Smooth muscle cell (in vitro differentiated cells): ENCODE results near the gene LILRB1. TPM values are rescaled to one million over a fixed set of nuclear protein-coding genes. Genes with fewer than 3 reads are reported as not detected.

Source experiments
- DNase-seq: peaks from one replicate; lab custom pipeline; 2025; ENCODE audit not compliant: unreplicated experiment; lab: John Stamatoyannopoulos, UW
- H2AFZ ChIP-seq: fragments of 200-600 bp; sonication (generic); 2 replicates; pipeline ENCODE4 v1.6.0; 2016; ENCODE audit warnings: antibody characterized with exemption, low read depth, mild to moderate bottlenecking
- H3F3A ChIP-seq: fragments of 200-600 bp; sonication (generic); 2 replicates; pipeline ENCODE4 v1.6.0; 2017; ENCODE audit warnings: antibody characterized with exemption, low read depth
- H3K27ac ChIP-seq: fragments of 200-600 bp; sonication (generic); 2 replicates; pipeline ENCODE4 v1.5.1; 2016; ENCODE audit warnings: low read depth, mild to moderate bottlenecking
- H3K27me3 ChIP-seq: fragments of 200-600 bp; sonication (generic); 2 replicates; pipeline ENCODE4 v1.6.1; 2016; ENCODE audit warnings: low read depth, mild to moderate bottlenecking
- H3K36me3 ChIP-seq: fragments of 200-600 bp; sonication (generic); 2 replicates; pipeline ENCODE4 v1.5.1; 2016; ENCODE audit warnings: low read depth
- H3K4me1 ChIP-seq: fragments of 200-600 bp; sonication (generic); 2 replicates; pipeline ENCODE4 v1.5.1; 2016; ENCODE audit warnings: low read depth
- H3K4me2 ChIP-seq: fragments of 200-600 bp; sonication (generic); 2 replicates; pipeline ENCODE4 v1.6.0; 2016; ENCODE audit warnings: mild to moderate bottlenecking
- H3K4me3 ChIP-seq: fragments of 200-600 bp; sonication (generic); 2 replicates; pipeline ENCODE4 v1.5.1; 2016; ENCODE audit warnings: mild to moderate bottlenecking
- H3K79me2 ChIP-seq: fragments of 200-600 bp; sonication (generic); 2 replicates; pipeline ENCODE4 v1.6.0; 2016; ENCODE audit warnings: low read depth, mild to moderate bottlenecking
- H3K9ac ChIP-seq: fragments of 200-600 bp; sonication (generic); 2 replicates; pipeline ENCODE4 v1.6.0; 2016; ENCODE audit warnings: low read depth
- H3K9me3 ChIP-seq: fragments of 200-600 bp; sonication (generic); replicated peaks from 2 replicates; pipeline ENCODE4 v1.5.1; 2016; ENCODE audit warnings: low read depth
- H4K20me1 ChIP-seq: fragments of 200-600 bp; sonication (generic); 2 replicates; pipeline ENCODE4 v1.6.0; 2016; ENCODE audit warnings: low read depth
- WGBS: methylation state at CpG from one replicate; pipeline ENCODE4 v1.1.7; 2016; ENCODE audit warnings: low lambda C conversion rate; 5-methylcytosine and 5-hydroxymethylcytosine counted together
- polyA plus RNA-seq: library from polyadenylated mRNA; unstranded; fragments of >200 nt; fragmentation: Nextera tagmentation; extraction: Ambion mirVana; gene quantifications from 2 replicates; pipeline ENCODE4 v1.2.1, GENCODE V29; 2016
- total RNA-seq: library from RNA; depleted of rRNA; stranded (reverse); fragments of >200 nt; gene quantifications from 2 replicates; pipeline ENCODE4 v1.2.3, GENCODE V29; 2014
- TF ChIP-seq, protein P1 (sequence below): fragments of 200-600 bp; sonication (generic); IDR thresholded peaks from 2 replicates; pipeline ENCODE4 v1.5.1; 2017; ENCODE audit warnings: borderline replicate concordance, mild to moderate bottlenecking, antibody characterized with exemption; ENCODE audit not compliant: insufficient read depth, poor library complexity, severe bottlenecking

The LILRB1 gene
- total and polyA plus RNA-seq, 2 experiments from 2014 or later: not detected

DNA sequence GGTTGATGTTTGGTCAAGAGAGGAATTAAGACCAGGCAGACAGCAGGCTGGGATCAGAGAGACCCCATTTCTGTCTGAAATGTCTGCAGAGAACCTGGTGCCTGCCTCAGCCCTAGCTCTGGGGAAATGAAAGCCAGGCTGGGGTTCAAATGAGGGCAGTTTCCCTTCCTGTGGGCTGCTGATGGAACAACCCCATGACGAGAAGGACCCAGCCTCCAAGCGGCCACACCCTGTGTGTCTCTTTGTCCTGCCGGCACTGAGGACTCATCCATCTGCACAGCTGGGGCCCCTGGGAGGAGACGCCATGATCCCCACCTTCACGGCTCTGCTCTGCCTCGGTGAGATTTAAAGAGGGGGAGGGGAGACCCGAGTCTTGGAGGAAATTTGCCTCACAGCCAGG lies 32.4 kb downstream of the LILRB1 start, which contains the start of gene LILRB4:
LILRB4 (plus strand) TSS at position 256 of the 400 bp plus-strand sequence; CDS start at position 305, 49 bp downstream.
- H3K4me2 ChIP-seq: no peak within 1 kb of the TSS

DNA sequence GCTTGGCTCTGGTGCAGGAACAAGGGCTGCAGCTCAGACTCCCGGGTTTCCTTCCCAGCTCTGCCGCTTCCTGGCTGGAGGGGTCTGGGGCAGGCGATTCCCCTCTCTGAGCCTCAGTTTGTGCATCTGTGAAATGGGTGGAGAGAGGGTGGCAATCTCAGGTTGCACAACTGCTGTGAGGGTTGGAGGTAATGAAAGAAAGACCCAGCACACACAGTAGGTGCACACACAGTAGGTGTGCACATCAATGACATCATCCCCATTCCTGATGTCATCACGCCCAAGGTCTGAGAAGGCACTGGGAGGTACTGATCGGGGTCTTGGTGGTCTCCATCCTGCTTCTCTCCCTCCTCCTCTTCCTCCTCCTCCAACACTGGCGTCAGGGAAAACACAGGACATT lies 35.2 kb downstream of the LILRB1 start:
- TF ChIP-seq, protein P1, sequence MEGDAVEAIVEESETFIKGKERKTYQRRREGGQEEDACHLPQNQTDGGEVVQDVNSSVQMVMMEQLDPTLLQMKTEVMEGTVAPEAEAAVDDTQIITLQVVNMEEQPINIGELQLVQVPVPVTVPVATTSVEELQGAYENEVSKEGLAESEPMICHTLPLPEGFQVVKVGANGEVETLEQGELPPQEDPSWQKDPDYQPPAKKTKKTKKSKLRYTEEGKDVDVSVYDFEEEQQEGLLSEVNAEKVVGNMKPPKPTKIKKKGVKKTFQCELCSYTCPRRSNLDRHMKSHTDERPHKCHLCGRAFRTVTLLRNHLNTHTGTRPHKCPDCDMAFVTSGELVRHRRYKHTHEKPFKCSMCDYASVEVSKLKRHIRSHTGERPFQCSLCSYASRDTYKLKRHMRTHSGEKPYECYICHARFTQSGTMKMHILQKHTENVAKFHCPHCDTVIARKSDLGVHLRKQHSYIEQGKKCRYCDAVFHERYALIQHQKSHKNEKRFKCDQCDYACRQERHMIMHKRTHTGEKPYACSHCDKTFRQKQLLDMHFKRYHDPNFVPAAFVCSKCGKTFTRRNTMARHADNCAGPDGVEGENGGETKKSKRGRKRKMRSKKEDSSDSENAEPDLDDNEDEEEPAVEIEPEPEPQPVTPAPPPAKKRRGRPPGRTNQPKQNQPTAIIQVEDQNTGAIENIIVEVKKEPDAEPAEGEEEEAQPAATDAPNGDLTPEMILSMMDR: no peak
- Histone ChIP-seq H3K79me2 (no peaks in the 10 kb centered on the region), H3K27ac (no peak overlapping the region), H3K4me3 (no peak overlapping the region), H3K9ac (no peak overlapping the region), H3K9me3 (no peaks in the 10 kb centered on the region), H3K4me1 (no peaks in the 10 kb centered on the region), H3K36me3 (no peaks in the 10 kb centered on the region), H3F3A (no peaks in the 10 kb centered on the region), H3K27me3 (no peaks in the 10 kb centered on the region), H2AFZ (no peak overlapping the region), H3K4me2 (no peak overlapping the region), H4K20me1 (no peaks in the 10 kb centered on the region)
- no peak for DNase-seq
- 84% methylated on average over 6 of the region's 6 CpGs for WGBS

More for the DNA sequence above, 32.4 kb downstream of the LILRB1 start, which contains the start of gene LILRB4:
- WGBS: 79% methylated on average over 6 of the region's 7 CpGs
- DNase-seq: no peak
- H3K9me3 ChIP-seq: peaks cover 2% of the 10 kb centered on the region
- no peaks in the 10 kb centered on the region for H3K79me2 ChIP-seq
- no peak within 1 kb of the TSS for H3K9ac ChIP-seq
- H3K27me3 ChIP-seq: no peaks in the 10 kb centered on the region
- no peaks in the 10 kb centered on the region for H3F3A ChIP-seq
- no peaks in the 10 kb centered on the region for H4K20me1 ChIP-seq
- H3K4me3 ChIP-seq: no peak within 1 kb of the TSS
- H3K36me3 ChIP-seq: no peaks in the 10 kb centered on the region
- H2AFZ ChIP-seq: no peak within 1 kb of the TSS
- H3K27ac ChIP-seq: no peak within 1 kb of the TSS
- TF ChIP-seq, protein P1: no peak
- H3K4me1 ChIP-seq: no peaks in the 10 kb centered on the region

DNA sequence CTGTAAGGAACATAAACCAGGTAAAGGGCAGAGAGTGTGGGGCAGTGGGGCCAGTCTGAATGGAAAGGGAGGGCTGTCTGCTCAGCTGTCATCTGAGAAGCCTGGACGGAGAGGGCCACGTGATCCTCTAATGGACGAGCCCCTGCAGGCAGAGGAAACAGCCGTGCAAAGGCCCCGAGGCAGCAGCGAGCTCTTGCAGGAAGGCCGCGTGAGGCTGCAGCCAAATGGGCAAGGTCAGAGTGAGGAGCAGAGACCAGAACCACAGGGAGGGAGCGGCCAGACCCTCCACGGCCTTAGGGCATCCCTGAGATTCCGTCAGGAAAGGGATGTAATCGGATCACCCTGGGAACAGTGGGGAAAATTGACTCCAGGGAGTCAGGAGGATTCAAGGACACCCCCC lies 36.9 kb downstream of the LILRB1 start:
- TF ChIP-seq, protein P1: no peak
- H3K27ac ChIP-seq: no peak overlapping the region

DNA sequence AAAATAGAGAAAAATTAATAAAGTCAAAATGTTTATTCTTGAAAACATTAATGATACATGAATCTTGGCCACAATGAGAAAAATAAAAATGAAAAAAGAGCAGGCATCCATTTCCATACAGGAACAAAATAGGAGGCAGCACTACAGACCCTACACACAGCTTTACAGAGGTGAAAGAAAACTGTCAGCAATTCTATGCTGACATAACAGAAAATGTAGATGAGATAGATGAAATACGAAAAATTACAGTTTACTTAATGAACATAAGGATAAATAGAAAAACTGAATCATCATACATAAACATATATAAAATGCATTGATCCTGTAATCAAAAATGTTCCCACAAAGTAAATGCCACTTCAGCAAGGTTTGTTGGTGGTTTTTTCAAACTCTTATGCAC lies 38.1 kb downstream of the LILRB1 start:
- Histone ChIP-seq H2AFZ (no peak overlapping the region), H3K9me3 (no peaks in the 10 kb centered on the region), H3K79me2 (no peaks in the 10 kb centered on the region), H3K4me3 (no peak overlapping the region), H3F3A (no peaks in the 10 kb centered on the region), H3K27ac (no peak overlapping the region), H3K4me2 (no peak overlapping the region), H4K20me1 (no peaks in the 10 kb centered on the region), H3K36me3 (no peaks in the 10 kb centered on the region), H3K4me1 (no peaks in the 10 kb centered on the region), H3K9ac (no peak overlapping the region), H3K27me3 (no peaks in the 10 kb centered on the region)
- 48% methylated on average over 1 of the region's 1 CpG for WGBS
- DNase-seq: no peak
- TF ChIP-seq, protein P1: no peak

More for the DNA sequence above, 36.9 kb downstream of the LILRB1 start:
- H3K4me1 ChIP-seq: no peaks in the 10 kb centered on the region
- no peak for DNase-seq
- no peak overlapping the region for H3K4me2 ChIP-seq
- H4K20me1 ChIP-seq: no peaks in the 10 kb centered on the region
- no peak overlapping the region for H2AFZ ChIP-seq
- no peak overlapping the region for H3K4me3 ChIP-seq
- no peak overlapping the region for H3K9ac ChIP-seq
- H3K27me3 ChIP-seq: no peaks in the 10 kb centered on the region
- H3K36me3 ChIP-seq: no peaks in the 10 kb centered on the region
- H3K9me3 ChIP-seq: no peaks in the 10 kb centered on the region
- no peaks in the 10 kb centered on the region for H3F3A ChIP-seq
- no peaks in the 10 kb centered on the region for H3K79me2 ChIP-seq
- 76% methylated on average over 8 of the region's 12 CpGs for WGBS
